Keratinocyte (primary cell): ENCODE results near the gene PAQR3.

ENCODE experiments used
- CTCF ChIP-seq, 3 experiments: IDR thresholded peaks in 1 of 3; conservative IDR thresholded peaks in 1 of 3; optimal IDR thresholded peaks in 1 of 3; 2 replicates in 2 of 3; 3 replicates in 1 of 3; pipeline versions ENCODE3 to v1.5.1; 2011; ENCODE audit warnings: low read length in 3 of 3, mild to moderate bottlenecking in 3 of 3, moderate library complexity in 2 of 3, control low read depth in 1 of 3, inconsistent platforms in 1 of 3; ENCODE audit not compliant: insufficient read depth in 2 of 3; ENCODE audit errors: extremely low read depth in 1 of 3
- EZH2 ChIP-seq: IDR thresholded peaks from one replicate; pipeline ENCODE4 v1.6.1; 2012; ENCODE audit warnings: inconsistent platforms, mild to moderate bottlenecking, low read length, moderate library complexity

- no peak for TF ChIP-seq EZH2
- TF ChIP-seq CTCF (optimal IDR thresholded peaks at IDR 0.05 in 1 of 3, IDR thresholded peaks at IDR 0.05 in 1 of 3, conservative IDR thresholded peaks at IDR 0.05 in 1 of 3; ENCODE audit: extremely low read depth in 1 of 3, insufficient read depth in 2 of 3, low read length in 3 of 3) = no peak
Measured at GRCh38 chr4:78971326-78971725, 32.1 kb upstream of the PAQR3 start.
